Ishikawa (cell line): ENCODE measurements around the gene EPC2.

ENCODE experiments used
- CEBPB ChIP-seq: IDR thresholded peaks from 2 replicates; pipeline ENCODE4 v1.6.1; 2012
- EP300 ChIP-seq: IDR thresholded peaks from 2 replicates; pipeline ENCODE4 v1.6.1; 2012; ENCODE audit warnings: borderline replicate concordance
- RAD21 ChIP-seq: IDR thresholded peaks from 2 replicates; pipeline ENCODE4 v1.6.1; 2012; ENCODE audit warnings: low read depth
- TAF1 ChIP-seq: IDR thresholded peaks from 2 replicates; pipeline ENCODE4 v1.6.1; 2012; ENCODE audit warnings: low read depth, mild to moderate bottlenecking
- TCF12 ChIP-seq: IDR thresholded peaks from 2 replicates; pipeline ENCODE4 v1.6.1; 2012; ENCODE audit warnings: low read depth
- YY1 ChIP-seq: IDR thresholded peaks from 2 replicates; pipeline ENCODE4 v1.6.1; 2012; ENCODE audit warnings: low read depth
- ZBTB7A ChIP-seq: IDR thresholded peaks from 2 replicates; pipeline ENCODE4 v1.6.1; 2012; ENCODE audit warnings: low read depth
- TF ChIP-seq, protein P1 (sequence below): IDR thresholded peaks from 2 replicates; pipeline ENCODE4 v1.6.1; 2012
- TF ChIP-seq, protein P2 (sequence below): IDR thresholded peaks from 2 replicates; pipeline ENCODE4 v1.6.1; 2012; ENCODE audit warnings: low read depth, mild to moderate bottlenecking

DNA sequence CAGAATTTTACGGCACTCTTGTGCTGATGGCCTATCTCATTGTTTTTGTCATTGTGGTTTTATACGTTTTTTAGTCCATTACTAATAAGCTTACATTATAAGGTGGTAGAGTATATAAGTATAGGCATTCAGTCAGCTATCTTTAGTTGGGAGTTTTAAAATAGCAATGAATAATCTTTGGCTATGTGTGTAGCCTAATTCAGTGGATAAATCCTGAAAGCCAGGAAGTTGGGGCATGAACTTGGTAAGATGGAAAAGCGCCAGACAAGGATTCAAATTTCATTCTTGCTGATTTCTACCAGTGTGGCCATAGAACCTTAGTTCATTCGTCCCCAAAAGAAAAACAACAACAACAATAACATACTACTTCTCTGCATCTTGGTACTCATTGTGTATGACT, 31.2 kb downstream of the EPC2 start:
- TF ChIP-seq RAD21 (no peak), ZBTB7A (no peak), YY1 (no peak), CEBPB (no peak), TAF1 (no peak), EP300 (no peak), TCF12 (no peak)
- TF ChIP-seq, protein P1, sequence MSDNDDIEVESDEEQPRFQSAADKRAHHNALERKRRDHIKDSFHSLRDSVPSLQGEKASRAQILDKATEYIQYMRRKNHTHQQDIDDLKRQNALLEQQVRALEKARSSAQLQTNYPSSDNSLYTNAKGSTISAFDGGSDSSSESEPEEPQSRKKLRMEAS = no peak
- TF ChIP-seq, protein P2, sequence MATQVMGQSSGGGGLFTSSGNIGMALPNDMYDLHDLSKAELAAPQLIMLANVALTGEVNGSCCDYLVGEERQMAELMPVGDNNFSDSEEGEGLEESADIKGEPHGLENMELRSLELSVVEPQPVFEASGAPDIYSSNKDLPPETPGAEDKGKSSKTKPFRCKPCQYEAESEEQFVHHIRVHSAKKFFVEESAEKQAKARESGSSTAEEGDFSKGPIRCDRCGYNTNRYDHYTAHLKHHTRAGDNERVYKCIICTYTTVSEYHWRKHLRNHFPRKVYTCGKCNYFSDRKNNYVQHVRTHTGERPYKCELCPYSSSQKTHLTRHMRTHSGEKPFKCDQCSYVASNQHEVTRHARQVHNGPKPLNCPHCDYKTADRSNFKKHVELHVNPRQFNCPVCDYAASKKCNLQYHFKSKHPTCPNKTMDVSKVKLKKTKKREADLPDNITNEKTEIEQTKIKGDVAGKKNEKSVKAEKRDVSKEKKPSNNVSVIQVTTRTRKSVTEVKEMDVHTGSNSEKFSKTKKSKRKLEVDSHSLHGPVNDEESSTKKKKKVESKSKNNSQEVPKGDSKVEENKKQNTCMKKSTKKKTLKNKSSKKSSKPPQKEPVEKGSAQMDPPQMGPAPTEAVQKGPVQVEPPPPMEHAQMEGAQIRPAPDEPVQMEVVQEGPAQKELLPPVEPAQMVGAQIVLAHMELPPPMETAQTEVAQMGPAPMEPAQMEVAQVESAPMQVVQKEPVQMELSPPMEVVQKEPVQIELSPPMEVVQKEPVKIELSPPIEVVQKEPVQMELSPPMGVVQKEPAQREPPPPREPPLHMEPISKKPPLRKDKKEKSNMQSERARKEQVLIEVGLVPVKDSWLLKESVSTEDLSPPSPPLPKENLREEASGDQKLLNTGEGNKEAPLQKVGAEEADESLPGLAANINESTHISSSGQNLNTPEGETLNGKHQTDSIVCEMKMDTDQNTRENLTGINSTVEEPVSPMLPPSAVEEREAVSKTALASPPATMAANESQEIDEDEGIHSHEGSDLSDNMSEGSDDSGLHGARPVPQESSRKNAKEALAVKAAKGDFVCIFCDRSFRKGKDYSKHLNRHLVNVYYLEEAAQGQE = no peak
